Heart right ventricle (tissue), 16 donors: ENCODE measurements around the gene STOML3. TPM values are rescaled to one million over a fixed set of nuclear protein-coding genes. Genes with fewer than 3 reads are reported as not detected.

Experiments
- ATAC-seq, 8 donors: fragments of 200-7000 bp; cut with Tn5 transposase; one replicate each; pipeline ENCODE4 v1.9.1; 2020; ENCODE audit warnings: mild to moderate bottlenecking in 8 of 8, moderate library complexity in 8 of 8, moderate number of reproducible peaks in 1 of 8
- DNase-seq, 2 donors: peaks; one replicate each; pipeline ENCODE4 v3.0.0-alpha.2; 2020
- H3K27ac ChIP-seq, 10 donors: fragments of 200-600 bp; sonication (generic) in 2 of 10; one replicate each; pipeline versions ENCODE4 v1.5.0 to v1.8.0; 2020 to 2022; ENCODE audit warnings: mild to moderate bottlenecking in 3 of 10
- H3K27me3 ChIP-seq, 7 donors: fragments of 200-600 bp; one replicate each; pipeline ENCODE4 v1.8.0; 2021 to 2022; ENCODE audit warnings: mild to moderate bottlenecking in 2 of 7
- H3K36me3 ChIP-seq, 9 donors: fragments of 200-600 bp; sonication (generic) in 1 of 9; one replicate each; pipeline versions ENCODE4 v1.5.0 to v1.8.0; 2020 to 2022; ENCODE audit warnings: mild to moderate bottlenecking in 2 of 9
- H3K4me1 ChIP-seq, 9 donors: fragments of 200-600 bp; sonication (generic) in 1 of 9; one replicate each; pipeline versions ENCODE4 v1.5.0 to v1.8.0; 2020 to 2022; ENCODE audit warnings: mild to moderate bottlenecking in 4 of 9
- H3K4me3 ChIP-seq, 10 donors: fragments of 200-600 bp; sonication (generic) in 2 of 10; one replicate each; pipeline versions ENCODE4 v1.5.0 to v1.8.0; 2020 to 2022; ENCODE audit warnings: mild to moderate bottlenecking in 7 of 10, moderate library complexity in 2 of 10
- H3K9me3 ChIP-seq, 11 donors: fragments of 200-600 bp in 10 of 11; sonication (generic) in 2 of 11; one replicate each; pipeline versions ENCODE4 v1.5.0 to v1.8.0; 2013 to 2022; ENCODE audit warnings: mild to moderate bottlenecking in 2 of 11, control low read depth in 1 of 11, moderate library complexity in 1 of 11
- WGBS, 2 donors: extraction: QIAGEN DNeasy Blood & Tissue Kit; methylation state at CpG; one replicate each; pipeline ENCODE4 v1.1.7; 2013; ENCODE audit warnings: inconsistent platforms in 1 of 2; 5-methylcytosine and 5-hydroxymethylcytosine counted together
- intact Hi-C, 10 donors: fragments of 100-400 bp; cut with DNase I; formaldehyde crosslinking; loops; one replicate each; pipeline versions ENCODE4 v1.11.1 to v1.14.2; 2022
- polyA plus RNA-seq, 2 donors: library from polyadenylated mRNA; stranded (reverse); fragments of 200-250 nt; gene quantifications; one replicate each; pipeline ENCODE4 v1.2.3, GENCODE V29; 2013
- total RNA-seq, 10 donors: library from RNA; stranded (reverse); fragmentation: NEBNext Ultra II Directional in 3 of 10; extraction: Animal tissue kit (Norgen Biotek cat#: 25700) in 3 of 10; gene quantifications; one replicate each; pipeline versions ENCODE4 v1.2.1 to v1.2.4, GENCODE V29; 2021 to 2023
- TF ChIP-seq, protein P1 (sequence below), 9 donors: fragments of 200-600 bp; sonication (generic) in 2 of 9; IDR thresholded peaks; one replicate each; pipeline versions ENCODE4 v1.5.0 to v1.8.0; 2021 to 2022; ENCODE audit warnings: antibody characterized with exemption in 9 of 9, mild to moderate bottlenecking in 5 of 9, moderate library complexity in 1 of 9
- donor health status: Arrhythmogenic right ventricular cardiomyopathy.
- donor health status: ischemic (EF 13 %, LVEDD 7.1; RV severe dilation, severe dysfunction).
- donor health status: healthy with polysubstance abuse.
- donor health status: DM: no; HTN: yes; CAD: no.
- donor health status: DM: no; HTN: no; CAD: no.
- donor health status: ischemic (EF 25% LVEDD 6.9; RV normal size, moderate dysfunction).
- donor health status: ischemic (EF 25% LVEDD 5.7; RV mildly dilated, moderate dysfunction).
- donor health status: healthy.
- donor health status: DM: yes; HTN: yes; CAD: no.
- donor health status: Ischemic cardiomyopathy.
- donor health status: ischemic (EF 35%, LVEDD 5.7; RV mildly dilated, moderate dysfunction).
- donor health status: nonischemic (EF 11% LVEDD 7.7; RV severe dilation, severe dysfunction).
- donor health status: DM: yes; HTN: yes; CAD: no.
- donor health status: PGD.
- donor health status: ischemic (EF 29% LVEDD 5.4; RV normal size, mild dysfunction).
- donor health status: nonischemic (EF 23%, LVEDD 6.1; RV moderate dilation, normal function).

STOML3 gene
- total and polyA plus RNA-seq, 12 donors = not detected

DNA sequence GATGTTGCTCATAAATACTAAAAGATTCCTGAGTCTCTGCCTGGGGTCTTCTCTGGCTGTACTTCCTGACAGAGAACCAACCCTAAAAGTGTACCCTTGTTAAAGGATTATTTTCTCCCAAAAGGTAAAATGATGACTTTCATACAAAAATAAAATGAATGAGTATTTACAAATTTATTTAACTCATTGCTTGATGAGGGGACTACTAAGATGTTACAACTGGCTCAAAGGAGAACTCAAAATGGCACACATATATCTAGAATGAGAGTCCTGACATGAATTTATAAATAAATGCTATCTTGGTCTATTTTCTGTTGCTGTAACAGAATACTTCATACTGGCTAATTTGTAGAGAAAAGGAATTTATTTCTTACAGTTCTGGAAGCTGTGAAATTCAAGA, 30.5 kb downstream of the STOML3 start:
- intact Hi-C loops = no loop called here
- H3K4me1 ChIP-seq = no peaks in the 10 kb centered on the region
- H3K27me3 ChIP-seq = peaks cover 0 to 5% (median 0%) of the 10 kb centered on the region in 7 donors
- peaks cover 0 to 21% (median 7%) of the 10 kb centered on the region in 11 donors for H3K9me3 ChIP-seq
- DNase-seq (no peak), ATAC-seq (no peak)
- no peak overlapping the region for H3K27ac ChIP-seq
- no peak overlapping the region for H3K4me3 ChIP-seq
- no peaks in the 10 kb centered on the region for H3K36me3 ChIP-seq
- TF ChIP-seq, protein P1, sequence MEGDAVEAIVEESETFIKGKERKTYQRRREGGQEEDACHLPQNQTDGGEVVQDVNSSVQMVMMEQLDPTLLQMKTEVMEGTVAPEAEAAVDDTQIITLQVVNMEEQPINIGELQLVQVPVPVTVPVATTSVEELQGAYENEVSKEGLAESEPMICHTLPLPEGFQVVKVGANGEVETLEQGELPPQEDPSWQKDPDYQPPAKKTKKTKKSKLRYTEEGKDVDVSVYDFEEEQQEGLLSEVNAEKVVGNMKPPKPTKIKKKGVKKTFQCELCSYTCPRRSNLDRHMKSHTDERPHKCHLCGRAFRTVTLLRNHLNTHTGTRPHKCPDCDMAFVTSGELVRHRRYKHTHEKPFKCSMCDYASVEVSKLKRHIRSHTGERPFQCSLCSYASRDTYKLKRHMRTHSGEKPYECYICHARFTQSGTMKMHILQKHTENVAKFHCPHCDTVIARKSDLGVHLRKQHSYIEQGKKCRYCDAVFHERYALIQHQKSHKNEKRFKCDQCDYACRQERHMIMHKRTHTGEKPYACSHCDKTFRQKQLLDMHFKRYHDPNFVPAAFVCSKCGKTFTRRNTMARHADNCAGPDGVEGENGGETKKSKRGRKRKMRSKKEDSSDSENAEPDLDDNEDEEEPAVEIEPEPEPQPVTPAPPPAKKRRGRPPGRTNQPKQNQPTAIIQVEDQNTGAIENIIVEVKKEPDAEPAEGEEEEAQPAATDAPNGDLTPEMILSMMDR (IDR thresholded peaks at IDR 0.05) = no peak

GRCh38 chr13:38957794-38958592, 32.6 kb downstream of the STOML3 start:
- Histone ChIP-seq H3K9me3 (peaks cover 0 to 21% (median 7%) of the 10 kb centered on the region in 11 donors), H3K27me3 (no peaks in the 10 kb centered on the region), H3K4me3 (no peak overlapping the region), H3K4me1 (no peaks in the 10 kb centered on the region), H3K27ac (no peak overlapping the region), H3K36me3 (no peaks in the 10 kb centered on the region)
- no peak for DNase-seq
- TF ChIP-seq, protein P1 (IDR thresholded peaks at IDR 0.05) = no peak
- 83 to 84% methylated on average over 11 of the region's 11 CpGs for WGBS, 2 donors
- intact Hi-C loops = no loop called here
- ATAC-seq = no peak

DNA sequence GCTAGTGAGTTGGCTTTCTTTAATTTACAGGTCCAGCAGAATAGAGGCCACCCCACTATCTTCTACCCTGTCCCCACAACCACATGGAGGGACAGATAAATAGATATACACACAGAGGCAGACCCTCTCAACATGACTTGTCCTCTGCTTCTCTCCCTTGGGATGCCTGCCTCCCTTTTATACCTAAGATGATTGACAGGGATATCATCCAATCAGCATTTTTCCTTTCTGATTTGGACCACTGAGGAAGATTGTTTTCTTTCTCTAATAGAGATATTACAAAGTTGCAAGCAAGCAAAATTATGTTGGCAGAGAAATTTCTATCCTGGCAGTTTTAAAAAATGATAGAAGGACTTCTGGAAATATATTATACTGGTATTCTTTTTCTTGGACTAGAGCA, 35.8 kb downstream of the STOML3 start:
- Histone ChIP-seq H3K4me1 (no peaks in the 10 kb centered on the region), H3K27ac (no peak overlapping the region), H3K36me3 (no peaks in the 10 kb centered on the region), H3K4me3 (no peak overlapping the region), H3K9me3 (peaks cover 0 to 8% (median under 1%) of the 10 kb centered on the region in 11 donors), H3K27me3 (no peaks in the 10 kb centered on the region)
- ATAC-seq = no peak
- TF ChIP-seq, protein P1 (IDR thresholded peaks at IDR 0.05) = no peak
- intact Hi-C loops = no loop called here
- DNase-seq = no peak

DNA sequence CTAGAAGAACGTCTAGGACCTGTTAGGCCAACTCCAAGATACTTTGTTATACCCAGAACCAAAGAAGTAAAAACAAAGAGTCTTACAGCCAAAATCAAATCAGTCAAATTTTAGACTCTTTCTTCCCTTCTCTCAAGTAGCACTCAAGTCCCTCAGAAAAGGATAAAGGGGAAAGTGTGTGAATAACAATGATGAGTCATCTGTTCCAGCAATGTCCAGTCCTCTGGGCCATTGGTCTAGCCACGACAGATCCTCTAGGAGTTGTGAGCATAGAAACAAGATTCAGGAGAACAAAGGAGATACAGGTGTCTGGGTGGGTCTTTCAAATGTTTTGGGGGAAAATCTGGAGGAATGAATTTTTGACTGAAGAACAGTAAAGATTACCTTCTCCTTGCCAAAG, 36.3 kb downstream of the STOML3 start:
- Histone ChIP-seq H3K4me1 (no peaks in the 10 kb centered on the region), H3K4me3 (no peak overlapping the region), H3K36me3 (no peaks in the 10 kb centered on the region), H3K27me3 (no peaks in the 10 kb centered on the region), H3K9me3 (peaks cover 0 to 9% (median 0%) of the 10 kb centered on the region in 11 donors), H3K27ac (no peak overlapping the region)
- TF ChIP-seq, protein P1 (IDR thresholded peaks at IDR 0.05) = no peak
- WGBS, 2 donors = 57 to 70% methylated on average over 2 of the region's 2 CpGs
- ATAC-seq (no peak), DNase-seq (no peak)
- intact Hi-C loops = no loop called here
